ENCODE data around the gene EME2. TPM values are rescaled to one million over a fixed set of nuclear protein-coding genes. Genes with fewer than 3 reads are reported as not detected.

Gene EME2
- polyA plus RNA-seq, 1 donor from 2014 or later: 21.2 TPM

- Histone ChIP-seq H3K36me3 (ENCODE audit: insufficient read depth, low read length) (no peaks in the 10 kb centered on the region), H3K9me3 (ENCODE audit: low read length) (no peaks in the 10 kb centered on the region), H3K4me3 (ENCODE audit: low read length) (no peak overlapping the region), H2AFZ (ENCODE audit: low read depth, low read length) (no peak overlapping the region), H3F3A (ENCODE audit: insufficient read depth, low read length, poor library complexity, severe bottlenecking) (no peaks in the 10 kb centered on the region), H3K9me2 (ENCODE audit: insufficient read depth, low read length) (no peaks in the 10 kb centered on the region), H4K20me1 (ENCODE audit: insufficient read depth) (no peaks in the 10 kb centered on the region), H3K9ac (ENCODE audit: low read length) (no peak overlapping the region), H3K4me2 (ENCODE audit: low read length) (no peak overlapping the region), H3K79me2 (replicated peaks; ENCODE audit: insufficient read depth, low read length) (no peaks in the 10 kb centered on the region), H3K27ac (ENCODE audit: low read length) (no peak overlapping the region), H3K27me3 (ENCODE audit: insufficient read depth, low read depth, low read length) (no peaks in the 10 kb centered on the region)
- TF ChIP-seq EP300 (conservative IDR thresholded peaks at IDR 0.05; ENCODE audit: poor library complexity, severe bottlenecking) (no peak), EZH2 (IDR thresholded peaks at IDR 0.05; ENCODE audit: borderline replicate concordance, insufficient read depth, low read length, poor library complexity, severe bottlenecking) (no peak), POLR2AphosphoS5 (IDR thresholded peaks at IDR 0.05) (no peak), CTCF (IDR thresholded peaks at IDR 0.05; ENCODE audit: poor library complexity, severe bottlenecking) (no peak), TAF1 (IDR thresholded peaks at IDR 0.05; ENCODE audit: low read depth) (no peak), SMC3 (conservative IDR thresholded peaks at IDR 0.05; ENCODE audit: poor library complexity) (no peak), RAD21 (conservative IDR thresholded peaks at IDR 0.05) (no peak)
Measured at GRCh38 chr16:1815461-1815860, 42.9 kb downstream of the EME2 start.

GRCh38 chr16:1816396-1817275, 44.0 kb downstream of the EME2 start:
- Histone ChIP-seq H3K4me2 (ENCODE audit: low read length) (no peak overlapping the region), H3K9me2 (ENCODE audit: insufficient read depth, low read length) (no peaks in the 10 kb centered on the region), H3K79me2 (replicated peaks; ENCODE audit: insufficient read depth, low read length) (no peaks in the 10 kb centered on the region), H3K27me3 (ENCODE audit: insufficient read depth, low read depth, low read length) (no peaks in the 10 kb centered on the region), H3K36me3 (ENCODE audit: insufficient read depth, low read length) (no peaks in the 10 kb centered on the region), H3K9me3 (ENCODE audit: low read length) (no peaks in the 10 kb centered on the region), H2AFZ (ENCODE audit: low read depth, low read length) (no peak overlapping the region), H3K4me3 (ENCODE audit: low read length) (no peak overlapping the region), H4K20me1 (ENCODE audit: insufficient read depth) (no peaks in the 10 kb centered on the region), H3F3A (ENCODE audit: insufficient read depth, low read length, poor library complexity, severe bottlenecking) (no peaks in the 10 kb centered on the region), H3K9ac (ENCODE audit: low read length) (no peak overlapping the region), H3K27ac (ENCODE audit: low read length) (no peak overlapping the region)
- TF ChIP-seq EP300 (conservative IDR thresholded peaks at IDR 0.05; ENCODE audit: poor library complexity, severe bottlenecking): no peak
- TF ChIP-seq RAD21 (conservative IDR thresholded peaks at IDR 0.05): no peak
- no peak for TF ChIP-seq REST (IDR thresholded peaks at IDR 0.05; ENCODE audit: borderline replicate concordance)
- TF ChIP-seq MXI1 (conservative IDR thresholded peaks at IDR 0.05; ENCODE audit: poor library complexity, severe bottlenecking): no peak
- no peak for TF ChIP-seq EZH2 (IDR thresholded peaks at IDR 0.05; ENCODE audit: borderline replicate concordance, insufficient read depth, low read length, poor library complexity, severe bottlenecking)
- TF ChIP-seq TAF1 (IDR thresholded peaks at IDR 0.05; ENCODE audit: low read depth): no peak
- TF ChIP-seq CTCF (IDR thresholded peaks at IDR 0.05; ENCODE audit: poor library complexity, severe bottlenecking): no peak
- TF ChIP-seq POLR2AphosphoS5 (IDR thresholded peaks at IDR 0.05): no peak
- TF ChIP-seq SMC3 (conservative IDR thresholded peaks at IDR 0.05; ENCODE audit: poor library complexity): no peak
